ENCODE data around the gene CATSPER1. TPM values are rescaled to one million over a fixed set of nuclear protein-coding genes. Genes with fewer than 3 reads are reported as not detected.
A peak's percentile ranks its signal among the peaks of the same experiment; 100 is the strongest.
"Not testable (repeated sequence)": the region's sequence is repeated elsewhere in the genome, so short reads cannot be mapped to it uniquely, and the experiment has no call there.

CATSPER1 gene
- total and polyA plus RNA-seq, 2 donors = 0.14 to 0.34 TPM

- H3K4me3 ChIP-seq (ENCODE audit: low read length in 2 of 2) = peak overlapping the region in 1 of 2 donors; percentile 10
Observed at GRCh38 chr11:66011239-66011784, 15.0 kb downstream of the CATSPER1 start.

GRCh38 chr11:66010036-66010435 is 16.2 kb downstream of the CATSPER1 start:
- H3K4me3 ChIP-seq (ENCODE audit: low read length in 2 of 2); H3K9me3 ChIP-seq (ENCODE audit: control insufficient read depth in 2 of 2, insufficient read depth in 1 of 2, low read length in 1 of 2); DNase-seq (ENCODE audit: low read depth in 6 of 9, low spot score in 9 of 9); H3K36me3 ChIP-seq (ENCODE audit: control insufficient read depth in 2 of 2, insufficient read depth in 2 of 2, low read length in 1 of 2); H3K27ac ChIP-seq (ENCODE audit: low read depth in 1 of 2, low read length in 1 of 2): not testable (repeated sequence)
- 87% methylated on average over 4 of the region's 4 CpGs for WGBS
- peaks cover 2 to 32% of the 10 kb centered on the region in 2 donors for H3K4me1 ChIP-seq (ENCODE audit: control insufficient read depth in 2 of 2, insufficient read depth in 2 of 2, low read length in 2 of 2)
- H3K27me3 ChIP-seq (ENCODE audit: control insufficient read depth in 2 of 2, insufficient read depth in 1 of 2, low read length in 1 of 2) = peaks cover 12 to 50% of the 10 kb centered on the region in 2 donors

More at GRCh38 chr11:66011239-66011784, 15.0 kb downstream of the CATSPER1 start:
- DNase-seq (ENCODE audit: low read depth in 6 of 9, low spot score in 9 of 9) = no peak
- H3K36me3 ChIP-seq (ENCODE audit: control insufficient read depth in 2 of 2, insufficient read depth in 2 of 2, low read length in 1 of 2) = peaks cover 0 to 4% of the 10 kb centered on the region in 2 donors
- peaks cover 2 to 32% of the 10 kb centered on the region in 2 donors for H3K4me1 ChIP-seq (ENCODE audit: control insufficient read depth in 2 of 2, insufficient read depth in 2 of 2, low read length in 2 of 2)
- H3K27me3 ChIP-seq (ENCODE audit: control insufficient read depth in 2 of 2, insufficient read depth in 1 of 2, low read length in 1 of 2) = peaks cover 12 to 50% of the 10 kb centered on the region in 2 donors
- WGBS = 63% methylated on average over 14 of the region's 14 CpGs
- no peak overlapping the region for H3K27ac ChIP-seq (ENCODE audit: low read depth in 1 of 2, low read length in 1 of 2)
- peaks cover 0 to 4% of the 10 kb centered on the region in 2 donors for H3K9me3 ChIP-seq (ENCODE audit: control insufficient read depth in 2 of 2, insufficient read depth in 1 of 2, low read length in 1 of 2)

GRCh38 chr11:66008468-66009101 is 17.7 kb downstream of the CATSPER1 start:
- Histone ChIP-seq H3K27me3 (ENCODE audit: control insufficient read depth in 2 of 2, insufficient read depth in 1 of 2, low read length in 1 of 2) (peaks cover 12 to 45% of the 10 kb centered on the region in 2 donors), H3K36me3 (ENCODE audit: control insufficient read depth in 2 of 2, insufficient read depth in 2 of 2, low read length in 1 of 2) (peaks cover 17 to 18% of the 10 kb centered on the region in 2 donors), H3K4me1 (ENCODE audit: control insufficient read depth in 2 of 2, insufficient read depth in 2 of 2, low read length in 2 of 2) (peaks cover 2 to 36% of the 10 kb centered on the region in 2 donors), H3K27ac (ENCODE audit: low read depth in 1 of 2, low read length in 1 of 2) (no peak overlapping the region), H3K4me3 (ENCODE audit: low read length in 2 of 2) (no peak overlapping the region), H3K9me3 (ENCODE audit: control insufficient read depth in 2 of 2, insufficient read depth in 1 of 2, low read length in 1 of 2) (peaks cover 0 to 4% of the 10 kb centered on the region in 2 donors)
- 87% methylated on average over 10 of the region's 10 CpGs for WGBS
- DNase-seq (ENCODE audit: low read depth in 6 of 9, low spot score in 9 of 9) = no peak

DNA sequence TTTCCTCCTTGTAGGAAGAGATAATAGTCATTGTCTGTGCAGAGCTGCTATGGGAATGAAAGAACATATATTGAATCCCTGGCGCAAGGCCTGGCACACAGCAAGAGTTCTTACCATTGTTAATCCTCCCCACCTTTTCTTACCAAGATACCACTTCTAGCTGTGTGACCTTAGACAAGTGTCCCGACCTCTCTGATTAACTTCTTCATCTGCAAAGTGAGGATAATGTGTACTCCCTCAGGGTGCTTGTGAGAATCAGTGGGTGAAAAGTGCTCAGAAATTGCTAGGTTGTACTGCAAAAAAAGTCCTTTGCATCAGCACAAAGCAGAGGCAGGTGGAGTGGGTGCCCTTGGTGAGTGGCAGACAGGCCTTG is 18.2 kb downstream of the CATSPER1 start:
- Histone ChIP-seq H3K4me1 (ENCODE audit: control insufficient read depth in 2 of 2, insufficient read depth in 2 of 2, low read length in 2 of 2) (peaks cover 2 to 38% of the 10 kb centered on the region in 2 donors), H3K4me3 (ENCODE audit: low read length in 2 of 2) (no peak overlapping the region), H3K9me3 (ENCODE audit: control insufficient read depth in 2 of 2, insufficient read depth in 1 of 2, low read length in 1 of 2) (peaks cover 0 to 4% of the 10 kb centered on the region in 2 donors), H3K27ac (ENCODE audit: low read depth in 1 of 2, low read length in 1 of 2) (no peak overlapping the region), H3K27me3 (ENCODE audit: control insufficient read depth in 2 of 2, insufficient read depth in 1 of 2, low read length in 1 of 2) (peaks cover 12 to 40% of the 10 kb centered on the region in 2 donors), H3K36me3 (ENCODE audit: control insufficient read depth in 2 of 2, insufficient read depth in 2 of 2, low read length in 1 of 2) (peaks cover 19 to 22% of the 10 kb centered on the region in 2 donors)
- WGBS = 62% methylated on average over 2 of the region's 2 CpGs
- DNase-seq (ENCODE audit: low read depth in 6 of 9, low spot score in 9 of 9) = no peak

DNA sequence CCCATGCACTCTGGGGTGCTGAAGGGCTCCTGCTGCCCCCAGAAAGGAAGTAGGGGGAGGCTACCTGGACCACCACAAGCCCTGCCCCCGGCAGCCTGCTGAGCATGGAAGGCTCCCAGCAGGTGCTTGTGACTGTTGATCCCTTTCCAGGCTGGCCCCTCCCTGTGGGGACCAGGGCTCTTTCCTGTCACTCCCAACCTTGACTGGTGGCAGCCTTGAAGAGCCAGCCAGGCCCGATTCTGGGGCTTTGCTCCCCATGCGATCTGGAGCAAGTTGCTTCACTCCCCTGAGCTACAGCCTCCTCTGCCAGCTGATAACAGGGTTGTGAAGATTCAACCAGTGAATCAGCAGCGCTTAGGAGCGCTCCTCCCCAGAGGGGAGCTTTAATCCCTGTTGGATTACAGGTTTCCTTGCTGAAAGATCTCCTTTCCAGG is 19.1 kb downstream of the CATSPER1 start:
- Histone ChIP-seq H3K4me3 (ENCODE audit: low read length in 2 of 2) (no peak overlapping the region), H3K9me3 (ENCODE audit: control insufficient read depth in 2 of 2, insufficient read depth in 1 of 2, low read length in 1 of 2) (peaks cover 0 to 4% of the 10 kb centered on the region in 2 donors), H3K27me3 (ENCODE audit: control insufficient read depth in 2 of 2, insufficient read depth in 1 of 2, low read length in 1 of 2) (peaks cover 10 to 31% of the 10 kb centered on the region in 2 donors), H3K36me3 (ENCODE audit: control insufficient read depth in 2 of 2, insufficient read depth in 2 of 2, low read length in 1 of 2) (peaks cover 19 to 22% of the 10 kb centered on the region in 2 donors), H3K27ac (ENCODE audit: low read depth in 1 of 2, low read length in 1 of 2) (no peak overlapping the region), H3K4me1 (ENCODE audit: control insufficient read depth in 2 of 2, insufficient read depth in 2 of 2, low read length in 2 of 2) (peaks cover 7 to 39% of the 10 kb centered on the region in 2 donors)
- WGBS = 43% methylated on average over 5 of the region's 5 CpGs
- no peak for DNase-seq (ENCODE audit: low read depth in 6 of 9, low spot score in 9 of 9)

DNA sequence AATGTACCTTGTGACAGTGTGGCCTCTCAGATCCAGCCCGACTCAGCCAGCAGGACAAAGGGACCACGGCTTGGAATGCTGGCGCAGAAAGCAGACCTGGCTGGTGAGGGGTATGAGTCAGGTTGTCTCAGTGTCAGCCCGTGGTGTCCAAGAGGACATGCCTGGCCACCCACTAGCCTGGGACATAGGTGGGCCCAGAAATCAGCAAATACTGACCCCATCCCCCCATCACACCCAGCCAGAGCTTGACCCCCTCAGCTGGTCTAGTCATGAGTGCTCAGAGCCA is 19.4 kb downstream of the CATSPER1 start:
- DNase-seq (ENCODE audit: low read depth in 6 of 9, low spot score in 9 of 9) = no peak
- no peak overlapping the region for H3K4me3 ChIP-seq (ENCODE audit: low read length in 2 of 2)
- WGBS = 94% methylated on average over 4 of the region's 4 CpGs

GRCh38 chr11:66006134-66006890 is 20.0 kb downstream of the CATSPER1 start:
- Histone ChIP-seq H3K27me3 (ENCODE audit: control insufficient read depth in 2 of 2, insufficient read depth in 1 of 2, low read length in 1 of 2) (peaks cover 1 to 22% of the 10 kb centered on the region in 2 donors), H3K4me3 (ENCODE audit: low read length in 2 of 2) (no peak overlapping the region), H3K4me1 (ENCODE audit: control insufficient read depth in 2 of 2, insufficient read depth in 2 of 2, low read length in 2 of 2) (peaks cover 5 to 34% of the 10 kb centered on the region in 2 donors), H3K9me3 (ENCODE audit: control insufficient read depth in 2 of 2, insufficient read depth in 1 of 2, low read length in 1 of 2) (peaks cover 0 to 7% of the 10 kb centered on the region in 2 donors), H3K27ac (ENCODE audit: low read depth in 1 of 2, low read length in 1 of 2) (no peak overlapping the region), H3K36me3 (ENCODE audit: control insufficient read depth in 2 of 2, insufficient read depth in 2 of 2, low read length in 1 of 2) (peaks cover 19 to 22% of the 10 kb centered on the region in 2 donors)
- 97% methylated on average over 13 of the region's 13 CpGs for WGBS
- no peak for DNase-seq (ENCODE audit: low read depth in 6 of 9, low spot score in 9 of 9)

More for the DNA sequence above, 19.4 kb downstream of the CATSPER1 start:
- Histone ChIP-seq H3K27ac (ENCODE audit: low read depth in 1 of 2, low read length in 1 of 2) (no peak overlapping the region), H3K4me1 (ENCODE audit: control insufficient read depth in 2 of 2, insufficient read depth in 2 of 2, low read length in 2 of 2) (peaks cover 5 to 37% of the 10 kb centered on the region in 2 donors), H3K36me3 (ENCODE audit: control insufficient read depth in 2 of 2, insufficient read depth in 2 of 2, low read length in 1 of 2) (peaks cover 19 to 22% of the 10 kb centered on the region in 2 donors), H3K9me3 (ENCODE audit: control insufficient read depth in 2 of 2, insufficient read depth in 1 of 2, low read length in 1 of 2) (peaks cover 0 to 5% of the 10 kb centered on the region in 2 donors), H3K27me3 (ENCODE audit: control insufficient read depth in 2 of 2, insufficient read depth in 1 of 2, low read length in 1 of 2) (peaks cover 7 to 27% of the 10 kb centered on the region in 2 donors)

- 93% methylated on average over 4 of the region's 4 CpGs for WGBS
- peaks cover 30 to 35% of the 10 kb centered on the region in 2 donors for H3K36me3 ChIP-seq (ENCODE audit: control insufficient read depth in 2 of 2, insufficient read depth in 2 of 2, low read length in 1 of 2)
- H3K9me3 ChIP-seq (ENCODE audit: control insufficient read depth in 2 of 2, insufficient read depth in 1 of 2, low read length in 1 of 2) = peaks cover 0 to 7% of the 10 kb centered on the region in 2 donors
- no peak for DNase-seq (ENCODE audit: low read depth in 6 of 9, low spot score in 9 of 9)
- H3K4me3 ChIP-seq (ENCODE audit: low read length in 2 of 2) = no peak overlapping the region
- no peak overlapping the region for H3K27ac ChIP-seq (ENCODE audit: low read depth in 1 of 2, low read length in 1 of 2)
- peaks cover 0 to 4% of the 10 kb centered on the region in 2 donors for H3K27me3 ChIP-seq (ENCODE audit: control insufficient read depth in 2 of 2, insufficient read depth in 1 of 2, low read length in 1 of 2)
- H3K4me1 ChIP-seq (ENCODE audit: control insufficient read depth in 2 of 2, insufficient read depth in 2 of 2, low read length in 2 of 2) = peaks cover 5 to 47% of the 10 kb centered on the region in 2 donors
Observed at GRCh38 chr11:66004186-66004585, 22.1 kb downstream of the CATSPER1 start.

GRCh38 chr11:66003291-66003690 is 23.0 kb downstream of the CATSPER1 start:
- H3K4me1 ChIP-seq (ENCODE audit: control insufficient read depth in 2 of 2, insufficient read depth in 2 of 2, low read length in 2 of 2) = peaks cover 5 to 42% of the 10 kb centered on the region in 2 donors
- WGBS = 86% methylated on average over 6 of the region's 6 CpGs
- no peaks in the 10 kb centered on the region for H3K27me3 ChIP-seq (ENCODE audit: control insufficient read depth in 2 of 2, insufficient read depth in 1 of 2, low read length in 1 of 2)
- H3K4me3 ChIP-seq (ENCODE audit: low read length in 2 of 2) = peak overlapping the region; percentile 75 to 86
- no peak overlapping the region for H3K27ac ChIP-seq (ENCODE audit: low read depth in 1 of 2, low read length in 1 of 2)
- peaks cover 0 to 7% of the 10 kb centered on the region in 2 donors for H3K9me3 ChIP-seq (ENCODE audit: control insufficient read depth in 2 of 2, insufficient read depth in 1 of 2, low read length in 1 of 2)
- peaks cover 39 to 44% of the 10 kb centered on the region in 2 donors for H3K36me3 ChIP-seq (ENCODE audit: control insufficient read depth in 2 of 2, insufficient read depth in 2 of 2, low read length in 1 of 2)
- DNase-seq (ENCODE audit: low read depth in 6 of 9, low spot score in 9 of 9) = no peak
